BLaER1 (cell line): ENCODE results near the gene PTBP1.
A peak's percentile ranks its signal among the peaks of the same experiment; 100 is the strongest.
"Not testable (repeated sequence)": the region's sequence is repeated elsewhere in the genome, so short reads cannot be mapped to it uniquely, and the experiment has no call there.

Source experiments
- H3K27ac ChIP-seq: shearing (Covaris generic); formaldehyde crosslinking; 2 replicates; pipeline ENCODE4 v1.8.1; 2022
- H3K27me3 ChIP-seq: shearing (Covaris generic); formaldehyde crosslinking; 2 replicates; pipeline ENCODE4 v1.8.1; 2022
- H3K36me3 ChIP-seq: shearing (Covaris generic); formaldehyde crosslinking; 2 replicates; pipeline ENCODE4 v1.8.1; 2022
- H3K4me1 ChIP-seq: shearing (Covaris generic); formaldehyde crosslinking; 2 replicates; pipeline ENCODE4 v1.8.1; 2022
- H3K4me2 ChIP-seq: shearing (Covaris generic); formaldehyde crosslinking; 2 replicates; pipeline ENCODE4 v1.8.1; 2022
- H3K4me3 ChIP-seq: shearing (Covaris generic); formaldehyde crosslinking; 2 replicates; pipeline ENCODE4 v1.8.1; 2022
- H3K9ac ChIP-seq: shearing (Covaris generic); formaldehyde crosslinking; 2 replicates; pipeline ENCODE4 v1.8.1; 2022
- H3K9me3 ChIP-seq: shearing (Covaris generic); formaldehyde crosslinking; 2 replicates; pipeline ENCODE4 v1.8.1; 2022
- H4K20me1 ChIP-seq: shearing (Covaris generic); formaldehyde crosslinking; 2 replicates; pipeline ENCODE4 v1.8.1; 2022
- Cebpa-rat ChIP-seq: shearing (Covaris generic); IDR thresholded peaks from 2 replicates; pipeline ENCODE4 v1.8.1; 2022

The PTBP1 gene

GRCh38 chr19:815079-815774, 18.0 kb downstream of the PTBP1 start:
- peaks cover 55% of the 10 kb centered on the region for H4K20me1 ChIP-seq
- no peak overlapping the region for H3K4me2 ChIP-seq
- H3K27me3 ChIP-seq: peaks cover 13% of the 10 kb centered on the region
- no peaks in the 10 kb centered on the region for H3K4me1 ChIP-seq
- H3K36me3 ChIP-seq: peaks cover 56% of the 10 kb centered on the region
- H3K9me3 ChIP-seq: no peaks in the 10 kb centered on the region
- TF ChIP-seq Cebpa-rat: no peak
- no peak overlapping the region for H3K9ac ChIP-seq
- no peak overlapping the region for H3K27ac ChIP-seq
- no peak overlapping the region for H3K4me3 ChIP-seq

- Histone ChIP-seq H3K9ac (no peak overlapping the region), H3K36me3 (peaks cover 49% of the 10 kb centered on the region), H3K4me1 (no peaks in the 10 kb centered on the region), H3K4me2 (no peak overlapping the region), H4K20me1 (peaks cover 48% of the 10 kb centered on the region), H3K27ac (no peak overlapping the region), H3K9me3 (no peaks in the 10 kb centered on the region), H3K27me3 (peaks cover 20% of the 10 kb centered on the region), H3K4me3 (no peak overlapping the region)
- no peak for TF ChIP-seq Cebpa-rat
Observed at GRCh38 chr19:815775-816499, 18.7 kb downstream of the PTBP1 start.

GRCh38 chr19:816500-816857, 19.2 kb downstream of the PTBP1 start:
- no peak overlapping the region for H3K4me3 ChIP-seq
- no peaks in the 10 kb centered on the region for H3K9me3 ChIP-seq
- no peak for TF ChIP-seq Cebpa-rat
- H3K27ac ChIP-seq: no peak overlapping the region
- H3K9ac ChIP-seq: no peak overlapping the region
- peaks cover 25% of the 10 kb centered on the region for H3K27me3 ChIP-seq
- peaks cover 44% of the 10 kb centered on the region for H3K36me3 ChIP-seq
- no peak overlapping the region for H3K4me2 ChIP-seq
- H3K4me1 ChIP-seq: no peaks in the 10 kb centered on the region
- H4K20me1 ChIP-seq: peaks cover 42% of the 10 kb centered on the region

DNA sequence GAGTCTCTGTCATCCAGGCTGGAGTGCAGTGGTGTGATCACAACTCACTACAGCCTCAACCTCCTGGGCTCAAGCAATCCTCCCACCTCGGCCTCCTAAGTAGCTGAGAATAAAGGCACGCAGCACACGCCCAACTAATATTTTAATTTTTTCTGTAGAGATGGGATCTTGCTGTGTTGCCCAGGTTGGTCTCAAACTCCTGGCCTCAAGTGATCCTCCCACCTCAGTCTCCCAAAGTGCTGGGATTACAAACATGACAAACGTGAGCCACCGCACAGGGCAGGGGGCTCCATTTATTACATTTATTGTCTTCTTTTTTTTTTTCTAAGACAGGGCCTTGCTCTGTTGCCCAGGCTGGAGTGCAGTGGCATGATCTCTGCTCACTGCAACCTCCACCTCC, 23.0 kb downstream of the PTBP1 start:
- peaks cover 60% of the 10 kb centered on the region for H3K27me3 ChIP-seq
- H3K9me3 ChIP-seq, H3K27ac ChIP-seq, H3K4me3 ChIP-seq, H3K4me2 ChIP-seq, H3K9ac ChIP-seq, H3K36me3 ChIP-seq: not testable (repeated sequence)
- H3K4me1 ChIP-seq: peaks cover 12% of the 10 kb centered on the region
- peaks cover 14% of the 10 kb centered on the region for H4K20me1 ChIP-seq

DNA sequence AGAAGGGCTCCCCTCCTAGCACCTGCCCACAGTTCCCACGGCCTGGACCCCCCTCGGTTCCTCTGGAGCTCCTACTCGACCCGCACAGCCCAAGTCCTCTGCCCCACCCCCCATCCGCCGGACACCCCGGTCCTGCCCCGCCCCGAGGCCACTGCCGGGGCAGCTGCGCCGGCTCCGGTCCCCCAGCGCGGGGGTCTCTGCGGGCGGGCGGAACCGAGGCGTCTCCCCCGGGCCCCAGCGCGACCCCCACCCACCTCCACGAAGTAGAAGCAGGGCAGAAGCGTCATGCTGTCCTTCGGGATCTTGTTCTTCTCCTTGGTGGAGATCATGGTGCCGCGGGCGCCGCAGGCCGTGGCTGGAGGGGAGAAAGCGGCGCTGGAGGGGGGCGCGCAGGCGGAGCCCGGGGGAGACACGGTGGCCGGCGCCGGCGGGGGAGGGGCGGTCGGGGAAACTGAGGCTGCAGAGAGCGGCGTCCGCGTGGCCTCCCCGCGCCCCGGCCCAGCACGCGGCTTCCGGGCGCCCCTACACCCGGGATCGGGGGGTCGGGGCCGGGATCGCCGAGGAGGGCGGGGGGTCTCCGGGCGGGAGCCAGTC, 24.1 kb downstream of the PTBP1 start:
- Histone ChIP-seq H3K27ac (no peak overlapping the region), H3K9me3 (no peaks in the 10 kb centered on the region), H3K9ac (no peak overlapping the region), H3K4me1 (peaks cover 12% of the 10 kb centered on the region), H4K20me1 (0 out of 2 replicates have a peak, but pooled peaks cover 7% of the 10 kb centered on the region), H3K36me3 (no peaks in the 10 kb centered on the region), H3K4me3 (no peak overlapping the region), H3K27me3 (peaks cover 67% of the 10 kb centered on the region), H3K4me2 (no peak overlapping the region)
- no peak for TF ChIP-seq Cebpa-rat

GRCh38 chr19:821825-822503, 24.7 kb downstream of the PTBP1 start, which contains the start of gene PLPPR3:
Gene PLPPR3 (minus strand): TSS chr19:821955. CDS start chr19:821559, 396 bp downstream.
- Histone ChIP-seq H3K27me3 (peaks cover 67% of the 10 kb centered on the region), H3K4me3 (no peak within 1 kb of the TSS), H3K4me1 (peaks cover 12% of the 10 kb centered on the region), H4K20me1 (0 out of 2 replicates have a peak, but pooled peaks cover 7% of the 10 kb centered on the region), H3K9me3 (no peaks in the 10 kb centered on the region), H3K36me3 (no peaks in the 10 kb centered on the region), H3K4me2 (no peak within 1 kb of the TSS; the same call in 1 of the 2 replicates), H3K9ac (no peak within 1 kb of the TSS), H3K27ac (no peak within 1 kb of the TSS)
- TF ChIP-seq Cebpa-rat: no peak

DNA sequence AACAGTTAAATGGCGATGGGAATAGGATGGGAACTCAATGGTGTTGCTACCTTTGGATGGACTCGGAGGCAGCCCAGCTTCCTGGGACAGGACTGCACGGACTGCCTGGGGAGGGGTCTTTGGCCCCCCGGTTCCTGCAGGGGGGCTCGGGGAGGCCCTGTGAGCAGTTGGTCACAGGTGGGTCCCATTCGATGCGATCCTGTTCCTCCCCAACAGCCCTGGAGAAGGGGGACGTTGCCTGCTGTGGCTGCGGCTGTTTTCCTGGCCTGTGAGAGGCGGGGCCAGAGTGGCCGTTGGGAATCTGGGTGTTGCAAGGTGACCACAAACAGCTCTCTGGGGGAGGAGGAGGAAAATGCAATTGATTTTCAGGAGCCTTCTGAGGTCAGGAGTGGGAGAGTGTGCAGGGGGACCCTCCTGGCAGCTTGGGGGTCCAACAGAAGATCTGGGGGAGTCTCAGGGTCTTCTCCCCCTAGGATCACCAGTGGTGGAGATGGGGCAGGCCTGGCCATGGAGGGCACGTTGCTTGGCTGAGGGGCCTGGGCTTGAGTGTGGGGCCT, 26.4 kb downstream of the PTBP1 start:
- no peak for TF ChIP-seq Cebpa-rat
- Histone ChIP-seq H4K20me1 (0 out of 2 replicates have a peak, but pooled peaks cover 7% of the 10 kb centered on the region), H3K4me2 (peak overlapping the region; percentile 82), H3K27me3 (peaks cover 67% of the 10 kb centered on the region), H3K4me1 (peaks cover 12% of the 10 kb centered on the region), H3K4me3 (no peak overlapping the region), H3K9me3 (no peaks in the 10 kb centered on the region), H3K36me3 (no peaks in the 10 kb centered on the region), H3K9ac (no peak overlapping the region), H3K27ac (no peak overlapping the region)

GRCh38 chr19:824885-825284, 27.6 kb downstream of the PTBP1 start:
- H3K4me1 ChIP-seq: peaks cover 20% of the 10 kb centered on the region
- no peaks in the 10 kb centered on the region for H3K9me3 ChIP-seq
- no peak overlapping the region for H3K27ac ChIP-seq
- peaks cover 57% of the 10 kb centered on the region for H3K27me3 ChIP-seq
- TF ChIP-seq Cebpa-rat: no peak
- H3K4me2 ChIP-seq: no peak overlapping the region
- H3K36me3 ChIP-seq: no peaks in the 10 kb centered on the region
- H3K9ac ChIP-seq: no peak overlapping the region
- no peak overlapping the region for H3K4me3 ChIP-seq
- 0 out of 2 replicates have a peak, but pooled peaks cover 7% of the 10 kb centered on the region for H4K20me1 ChIP-seq

- no peaks in the 10 kb centered on the region for H3K36me3 ChIP-seq
- 0 out of 2 replicates have a peak, but pooled peaks cover 7% of the 10 kb centered on the region for H4K20me1 ChIP-seq
- no peak overlapping the region for H3K9ac ChIP-seq
- no peak overlapping the region for H3K27ac ChIP-seq
- H3K4me3 ChIP-seq: no peak overlapping the region
- peaks cover 32% of the 10 kb centered on the region for H3K4me1 ChIP-seq
- H3K9me3 ChIP-seq: no peaks in the 10 kb centered on the region
- H3K4me2 ChIP-seq: no peak overlapping the region
- no peak for TF ChIP-seq Cebpa-rat
- peaks cover 52% of the 10 kb centered on the region for H3K27me3 ChIP-seq
Observed at GRCh38 chr19:825897-826644, 28.8 kb downstream of the PTBP1 start.
